PFSK-1 (cell line): ENCODE measurements around the gene SHQ1.

ENCODE experiments used
- FOXP2 ChIP-seq: optimal IDR thresholded peaks from 2 replicates; pipeline ENCODE3; 2011; ENCODE audit warnings: borderline replicate concordance, control low read depth, inconsistent platforms; ENCODE audit not compliant: insufficient read depth; ENCODE audit errors: extremely low read length, extremely low read depth
- POLR2AphosphoS5 ChIP-seq: IDR thresholded peaks from 2 replicates; pipeline ENCODE4 v1.6.1; 2012; ENCODE audit warnings: low read depth, mild to moderate bottlenecking, control low read depth, low read length, moderate library complexity
- SIN3A ChIP-seq: IDR thresholded peaks from 2 replicates; pipeline ENCODE4 v1.6.1; 2012; ENCODE audit warnings: mild to moderate bottlenecking, low read length, moderate library complexity, borderline replicate concordance; ENCODE audit not compliant: insufficient read depth
- TAF1 ChIP-seq: IDR thresholded peaks from 2 replicates; pipeline ENCODE4 v1.6.1; 2012; ENCODE audit warnings: low read length, control low read depth, borderline replicate concordance; ENCODE audit not compliant: insufficient read depth
- TF ChIP-seq, protein P1 (sequence below), 2 experiments: IDR thresholded peaks; 2 replicates each; pipeline versions ENCODE4 v1.6.1 to v1.8.0; 2011 to 2012; ENCODE audit warnings: low read depth in 2 of 2, low read length in 2 of 2, control low read depth in 1 of 2, inconsistent platforms in 1 of 2, mild to moderate bottlenecking in 1 of 2, moderate library complexity in 1 of 2; ENCODE audit not compliant: insufficient read depth in 1 of 2

The SHQ1 gene

DNA sequence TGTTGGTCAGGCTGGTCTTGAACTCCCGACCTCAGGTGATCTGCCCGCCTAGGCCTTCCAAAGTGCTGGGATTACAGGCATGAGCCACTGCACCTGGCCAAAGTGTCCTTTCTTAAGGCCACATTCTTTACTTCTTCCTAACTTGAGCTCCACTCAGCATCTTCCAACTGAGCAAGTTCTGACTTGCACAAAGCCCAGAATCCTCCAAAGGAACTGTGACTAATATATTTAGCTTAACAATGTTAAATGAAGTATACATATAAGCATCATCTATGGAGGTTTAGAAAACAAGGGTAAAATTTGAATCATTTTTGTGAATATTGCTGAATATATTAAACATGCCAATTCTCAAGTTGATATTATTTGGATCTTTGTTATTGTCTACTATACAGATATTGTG lies 93.7 kb downstream of the SHQ1 start:
- TF ChIP-seq, protein P1, sequence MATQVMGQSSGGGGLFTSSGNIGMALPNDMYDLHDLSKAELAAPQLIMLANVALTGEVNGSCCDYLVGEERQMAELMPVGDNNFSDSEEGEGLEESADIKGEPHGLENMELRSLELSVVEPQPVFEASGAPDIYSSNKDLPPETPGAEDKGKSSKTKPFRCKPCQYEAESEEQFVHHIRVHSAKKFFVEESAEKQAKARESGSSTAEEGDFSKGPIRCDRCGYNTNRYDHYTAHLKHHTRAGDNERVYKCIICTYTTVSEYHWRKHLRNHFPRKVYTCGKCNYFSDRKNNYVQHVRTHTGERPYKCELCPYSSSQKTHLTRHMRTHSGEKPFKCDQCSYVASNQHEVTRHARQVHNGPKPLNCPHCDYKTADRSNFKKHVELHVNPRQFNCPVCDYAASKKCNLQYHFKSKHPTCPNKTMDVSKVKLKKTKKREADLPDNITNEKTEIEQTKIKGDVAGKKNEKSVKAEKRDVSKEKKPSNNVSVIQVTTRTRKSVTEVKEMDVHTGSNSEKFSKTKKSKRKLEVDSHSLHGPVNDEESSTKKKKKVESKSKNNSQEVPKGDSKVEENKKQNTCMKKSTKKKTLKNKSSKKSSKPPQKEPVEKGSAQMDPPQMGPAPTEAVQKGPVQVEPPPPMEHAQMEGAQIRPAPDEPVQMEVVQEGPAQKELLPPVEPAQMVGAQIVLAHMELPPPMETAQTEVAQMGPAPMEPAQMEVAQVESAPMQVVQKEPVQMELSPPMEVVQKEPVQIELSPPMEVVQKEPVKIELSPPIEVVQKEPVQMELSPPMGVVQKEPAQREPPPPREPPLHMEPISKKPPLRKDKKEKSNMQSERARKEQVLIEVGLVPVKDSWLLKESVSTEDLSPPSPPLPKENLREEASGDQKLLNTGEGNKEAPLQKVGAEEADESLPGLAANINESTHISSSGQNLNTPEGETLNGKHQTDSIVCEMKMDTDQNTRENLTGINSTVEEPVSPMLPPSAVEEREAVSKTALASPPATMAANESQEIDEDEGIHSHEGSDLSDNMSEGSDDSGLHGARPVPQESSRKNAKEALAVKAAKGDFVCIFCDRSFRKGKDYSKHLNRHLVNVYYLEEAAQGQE (IDR thresholded peaks at IDR 0.05; ENCODE audit: insufficient read depth in 1 of 2, low read depth in 2 of 2, low read length in 2 of 2): no peak
- no peak for TF ChIP-seq FOXP2
- no peak for TF ChIP-seq POLR2AphosphoS5
- no peak for TF ChIP-seq SIN3A
- no peak for TF ChIP-seq TAF1

DNA sequence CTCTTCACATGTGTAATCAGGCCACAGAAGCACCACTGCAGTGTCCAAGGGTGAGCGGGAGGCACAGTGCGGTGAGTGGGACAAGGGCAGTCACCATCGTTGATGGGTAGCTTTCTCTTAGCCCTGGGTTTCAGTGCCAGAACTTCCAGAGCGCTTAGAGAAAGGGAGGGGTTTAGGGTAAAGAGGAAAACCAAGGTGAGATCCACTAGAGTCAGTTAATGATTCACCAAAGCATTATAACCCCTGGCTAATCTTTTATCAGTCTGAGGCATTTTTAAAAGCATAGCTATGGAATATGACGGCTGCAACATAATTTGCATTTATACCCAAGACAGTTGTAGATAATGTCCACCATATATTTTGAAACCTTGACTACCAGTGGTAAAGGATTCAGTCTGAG lies 94.8 kb downstream of the SHQ1 start:
- TF ChIP-seq SIN3A (no peak), TAF1 (no peak), POLR2AphosphoS5 (no peak), FOXP2 (no peak)
- TF ChIP-seq, protein P1 (IDR thresholded peaks at IDR 0.05; ENCODE audit: insufficient read depth in 1 of 2, low read depth in 2 of 2, low read length in 2 of 2): no peak

DNA sequence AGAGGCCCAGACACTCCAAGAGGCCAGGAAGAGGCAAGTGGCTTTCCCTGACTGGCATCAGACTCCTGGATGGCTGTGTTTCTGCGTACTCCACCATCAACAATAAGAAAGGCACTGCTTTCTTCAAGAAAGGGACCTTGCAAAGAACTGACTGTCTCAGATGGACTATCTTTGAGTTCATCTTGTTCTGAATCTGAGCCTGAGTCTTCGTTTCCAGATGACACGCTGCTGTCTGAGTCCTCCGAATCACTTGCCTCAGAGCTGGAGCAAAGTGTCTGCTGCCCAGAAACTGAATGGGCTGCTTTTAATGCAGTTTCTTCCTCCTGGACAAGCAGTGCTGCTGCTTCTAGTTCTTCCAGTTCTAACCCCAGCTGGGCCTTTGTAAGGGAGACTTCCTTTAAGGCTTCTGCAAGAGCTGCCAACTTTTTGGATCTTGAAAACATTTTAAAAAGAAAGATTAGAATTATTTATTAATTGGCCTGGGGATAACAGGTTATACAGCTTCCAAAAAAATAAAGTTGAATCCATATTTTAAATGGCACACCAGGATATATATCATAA lies 97.8 kb downstream of the SHQ1 start:
- TF ChIP-seq POLR2AphosphoS5: no peak
- TF ChIP-seq, protein P1 (IDR thresholded peaks at IDR 0.05; ENCODE audit: insufficient read depth in 1 of 2, low read depth in 2 of 2, low read length in 2 of 2): no peak
- no peak for TF ChIP-seq TAF1
- no peak for TF ChIP-seq SIN3A
- no peak for TF ChIP-seq FOXP2

DNA sequence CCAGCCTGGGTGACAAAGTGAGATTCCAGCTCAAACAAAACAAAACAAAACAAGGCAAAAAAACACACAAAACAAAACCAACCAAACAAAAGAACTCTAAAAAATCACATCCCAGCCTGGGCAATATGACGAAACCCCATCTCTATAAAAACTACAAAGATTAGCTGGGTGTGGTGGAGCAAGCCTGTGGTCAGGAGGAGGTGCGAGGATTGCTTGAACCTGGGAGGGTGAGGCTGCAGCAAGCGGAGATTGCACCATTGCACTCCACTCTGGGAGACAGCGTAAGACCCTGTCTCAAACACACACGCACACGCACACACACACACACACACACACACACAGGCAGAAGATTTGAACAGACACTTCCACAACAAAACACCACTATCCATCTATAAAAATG lies 99.6 kb downstream of the SHQ1 start:
- no peak for TF ChIP-seq FOXP2
- TF ChIP-seq SIN3A: no peak
- TF ChIP-seq, protein P1 (IDR thresholded peaks at IDR 0.05; ENCODE audit: insufficient read depth in 1 of 2, low read depth in 2 of 2, low read length in 2 of 2): no peak
- no peak for TF ChIP-seq POLR2AphosphoS5
- no peak for TF ChIP-seq TAF1
